ENCODE results near the gene HOOK2.

- TF ChIP-seq USF2 (CRISPR knock-in tag; IDR thresholded peaks at IDR 0.05) (no peak), USF1 (CRISPR knock-in tag; IDR thresholded peaks at IDR 0.05) (no peak), FOXK1 (CRISPR knock-in tag; IDR thresholded peaks at IDR 0.05; ENCODE audit: borderline replicate concordance) (no peak), CREB1 (IDR thresholded peaks at IDR 0.05) (no peak), CREB1 (CRISPR knock-in tag; IDR thresholded peaks at IDR 0.05) (no peak), ZNF431 (CRISPR knock-in tag; IDR thresholded peaks at IDR 0.05) (no peak), GTF2F1 (IDR thresholded peaks at IDR 0.05; ENCODE audit: low read depth, low read length) (no peak), ZNF324 (CRISPR knock-in tag; IDR thresholded peaks at IDR 0.05) (no peak), ATF7 (IDR thresholded peaks at IDR 0.05) (no peak), POLR2A (conservative IDR thresholded peaks at IDR 0.05) (no peak), BDP1 (IDR thresholded peaks at IDR 0.05; ENCODE audit: insufficient read depth, insufficient read length) (no peak), SIX5 (IDR thresholded peaks at IDR 0.05; ENCODE audit: borderline replicate concordance in 1 of 2, insufficient read depth in 1 of 2, low read depth in 1 of 2, low read length in 2 of 2) (no peak)
- TF ChIP-seq, protein P1, sequence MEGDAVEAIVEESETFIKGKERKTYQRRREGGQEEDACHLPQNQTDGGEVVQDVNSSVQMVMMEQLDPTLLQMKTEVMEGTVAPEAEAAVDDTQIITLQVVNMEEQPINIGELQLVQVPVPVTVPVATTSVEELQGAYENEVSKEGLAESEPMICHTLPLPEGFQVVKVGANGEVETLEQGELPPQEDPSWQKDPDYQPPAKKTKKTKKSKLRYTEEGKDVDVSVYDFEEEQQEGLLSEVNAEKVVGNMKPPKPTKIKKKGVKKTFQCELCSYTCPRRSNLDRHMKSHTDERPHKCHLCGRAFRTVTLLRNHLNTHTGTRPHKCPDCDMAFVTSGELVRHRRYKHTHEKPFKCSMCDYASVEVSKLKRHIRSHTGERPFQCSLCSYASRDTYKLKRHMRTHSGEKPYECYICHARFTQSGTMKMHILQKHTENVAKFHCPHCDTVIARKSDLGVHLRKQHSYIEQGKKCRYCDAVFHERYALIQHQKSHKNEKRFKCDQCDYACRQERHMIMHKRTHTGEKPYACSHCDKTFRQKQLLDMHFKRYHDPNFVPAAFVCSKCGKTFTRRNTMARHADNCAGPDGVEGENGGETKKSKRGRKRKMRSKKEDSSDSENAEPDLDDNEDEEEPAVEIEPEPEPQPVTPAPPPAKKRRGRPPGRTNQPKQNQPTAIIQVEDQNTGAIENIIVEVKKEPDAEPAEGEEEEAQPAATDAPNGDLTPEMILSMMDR (IDR thresholded peaks at IDR 0.05 in 2 of 3, conservative IDR thresholded peaks at IDR 0.05 in 1 of 3; ENCODE audit: insufficient read depth in 2 of 3, low read depth in 1 of 3, low read length in 3 of 3): no peak
- TF ChIP-seq, protein P2, sequence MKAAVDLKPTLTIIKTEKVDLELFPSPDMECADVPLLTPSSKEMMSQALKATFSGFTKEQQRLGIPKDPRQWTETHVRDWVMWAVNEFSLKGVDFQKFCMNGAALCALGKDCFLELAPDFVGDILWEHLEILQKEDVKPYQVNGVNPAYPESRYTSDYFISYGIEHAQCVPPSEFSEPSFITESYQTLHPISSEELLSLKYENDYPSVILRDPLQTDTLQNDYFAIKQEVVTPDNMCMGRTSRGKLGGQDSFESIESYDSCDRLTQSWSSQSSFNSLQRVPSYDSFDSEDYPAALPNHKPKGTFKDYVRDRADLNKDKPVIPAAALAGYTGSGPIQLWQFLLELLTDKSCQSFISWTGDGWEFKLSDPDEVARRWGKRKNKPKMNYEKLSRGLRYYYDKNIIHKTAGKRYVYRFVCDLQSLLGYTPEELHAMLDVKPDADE (conservative IDR thresholded peaks at IDR 0.05; ENCODE audit: control insufficient read depth, low read depth, low read length): no peak
- TF ChIP-seq, protein P3, sequence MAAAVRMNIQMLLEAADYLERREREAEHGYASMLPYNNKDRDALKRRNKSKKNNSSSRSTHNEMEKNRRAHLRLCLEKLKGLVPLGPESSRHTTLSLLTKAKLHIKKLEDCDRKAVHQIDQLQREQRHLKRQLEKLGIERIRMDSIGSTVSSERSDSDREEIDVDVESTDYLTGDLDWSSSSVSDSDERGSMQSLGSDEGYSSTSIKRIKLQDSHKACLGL (CRISPR knock-in tag; IDR thresholded peaks at IDR 0.05; ENCODE audit: borderline replicate concordance, poor library complexity, severe bottlenecking): no peak
These were observed 48.4 kb downstream of the HOOK2 start for GRCh38 chr19:12726988-12727316.
